HG02759 (cell line): ENCODE results near the gene NPPA.

ENCODE experiments used
- ATAC-seq: cut with Tn5 transposase; IDR thresholded peaks from one replicate; pipeline ENCODE4 v1.9.1; 2021; ENCODE audit warnings: mild to moderate bottlenecking, moderate library complexity; ENCODE audit not compliant: unreplicated experiment

Gene NPPA

DNA sequence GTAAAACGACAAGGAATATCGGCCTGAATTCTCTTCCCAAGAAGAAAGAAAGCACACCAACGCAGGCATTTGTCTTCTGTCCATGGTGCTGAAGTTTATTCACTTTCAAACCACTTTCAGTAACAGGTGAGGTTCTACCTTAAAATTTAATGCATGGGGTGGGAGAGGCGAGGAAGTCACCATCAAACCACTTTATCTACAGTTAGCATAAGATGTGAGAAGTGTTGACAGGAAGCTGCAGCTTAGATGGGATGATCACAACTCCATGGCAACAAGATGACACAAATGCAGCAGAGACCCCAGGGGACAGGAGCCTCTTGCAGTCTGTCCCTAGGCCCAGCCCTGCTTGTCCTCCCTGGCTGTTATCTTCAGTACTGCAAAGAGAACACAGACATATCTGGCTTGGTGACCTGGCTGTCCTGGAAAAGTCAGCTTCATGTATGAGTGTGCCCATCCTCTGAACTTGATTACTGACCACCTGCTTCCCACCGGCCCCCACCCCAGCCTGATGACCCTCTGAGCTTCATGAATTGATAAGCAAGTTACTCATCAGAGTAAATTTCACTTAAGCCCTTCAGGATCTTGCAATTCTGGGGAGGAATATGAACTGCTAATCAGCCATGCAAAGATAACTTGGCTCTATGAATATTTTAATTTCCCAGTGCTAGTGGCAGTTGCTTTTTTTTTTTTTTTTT lies 1.8 kb downstream of the NPPA start:
- no peak for ATAC-seq

DNA sequence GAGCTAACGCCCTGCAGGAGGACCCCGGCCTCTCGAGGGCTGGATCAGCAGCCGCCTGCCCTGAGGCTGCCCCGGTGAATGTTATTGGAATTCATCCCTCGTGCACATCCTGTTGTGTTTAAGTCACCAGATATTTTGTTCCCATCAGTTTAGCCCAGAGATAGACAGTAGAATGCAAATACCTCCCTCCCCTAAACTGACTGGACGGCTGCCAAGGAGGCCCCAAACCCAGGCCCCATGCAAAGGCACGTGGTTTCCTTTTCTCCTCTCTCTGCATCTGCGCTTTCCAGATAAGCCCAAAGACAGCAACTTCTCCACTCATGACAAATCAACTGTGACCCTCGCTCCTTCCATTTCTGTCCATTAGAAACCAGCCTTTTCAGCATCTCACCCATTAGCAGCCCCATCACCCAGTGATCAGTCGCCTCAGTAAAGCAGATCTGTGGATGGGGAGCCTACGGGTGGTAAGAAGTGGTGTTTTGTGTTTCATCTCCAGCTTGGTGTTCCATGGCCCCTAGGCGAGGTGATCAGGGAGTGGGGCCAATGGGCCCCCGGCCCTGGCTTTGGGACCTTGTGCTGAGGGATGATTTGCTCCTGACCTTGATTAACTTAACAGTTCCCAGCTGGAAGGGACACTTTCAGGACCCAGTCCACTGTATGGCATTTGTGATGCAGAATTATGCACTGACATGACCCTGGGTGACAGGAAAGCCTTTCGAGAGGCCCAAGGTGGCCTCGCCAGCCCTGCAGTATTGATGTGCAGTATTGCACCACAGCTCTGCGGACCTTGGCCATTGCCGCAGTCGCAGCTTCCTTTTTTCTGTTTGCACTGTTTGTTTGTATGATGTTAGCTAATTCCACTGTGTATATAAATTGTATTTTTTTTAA lies 5.2 kb downstream of the NPPA start:
- peak; percentile 49 for ATAC-seq

DNA sequence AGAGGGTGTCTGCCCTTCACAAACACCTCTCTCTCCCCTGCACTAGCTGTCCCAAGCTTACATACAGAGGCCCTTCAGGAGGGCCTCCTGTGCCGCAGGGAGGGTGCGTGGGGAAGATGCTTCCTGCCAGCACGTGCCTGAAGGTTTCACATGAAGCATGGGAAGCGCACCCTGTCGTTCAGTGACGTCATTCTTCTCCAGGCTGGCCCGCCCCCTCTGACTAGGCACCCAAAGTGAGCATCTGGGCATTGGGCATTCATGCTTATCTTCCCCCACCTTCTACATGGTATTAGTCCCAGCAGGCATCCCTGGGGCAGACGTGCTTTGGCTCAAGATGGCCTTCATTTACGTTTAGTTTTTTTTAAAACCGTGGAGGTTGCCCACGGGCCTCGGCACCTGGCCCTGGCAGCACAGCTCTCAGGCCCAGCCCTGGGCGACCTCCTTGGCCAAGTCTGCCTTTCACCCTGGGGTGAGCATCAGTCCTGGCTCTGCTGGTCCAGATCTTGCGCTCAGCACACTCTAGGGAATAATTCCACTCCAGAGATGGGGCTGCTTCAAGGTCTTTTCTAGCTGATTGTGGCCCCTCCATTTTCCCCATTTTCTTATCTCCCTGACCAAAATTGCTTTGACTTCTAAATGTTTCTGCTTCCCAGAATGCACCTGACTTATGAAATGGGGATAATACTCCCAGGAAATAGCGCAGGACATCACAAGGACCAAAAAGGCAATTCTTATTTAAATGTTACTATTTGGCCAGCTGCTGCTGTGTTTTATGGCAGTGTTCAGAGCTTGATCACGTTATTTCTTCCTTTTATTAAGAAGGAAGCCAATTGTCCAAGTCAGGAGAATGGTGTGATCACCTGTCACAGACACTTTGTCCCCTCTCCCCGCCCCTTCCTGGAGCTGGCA lies 6.1 kb downstream of the NPPA start:
- peak; percentile 4 for ATAC-seq

DNA sequence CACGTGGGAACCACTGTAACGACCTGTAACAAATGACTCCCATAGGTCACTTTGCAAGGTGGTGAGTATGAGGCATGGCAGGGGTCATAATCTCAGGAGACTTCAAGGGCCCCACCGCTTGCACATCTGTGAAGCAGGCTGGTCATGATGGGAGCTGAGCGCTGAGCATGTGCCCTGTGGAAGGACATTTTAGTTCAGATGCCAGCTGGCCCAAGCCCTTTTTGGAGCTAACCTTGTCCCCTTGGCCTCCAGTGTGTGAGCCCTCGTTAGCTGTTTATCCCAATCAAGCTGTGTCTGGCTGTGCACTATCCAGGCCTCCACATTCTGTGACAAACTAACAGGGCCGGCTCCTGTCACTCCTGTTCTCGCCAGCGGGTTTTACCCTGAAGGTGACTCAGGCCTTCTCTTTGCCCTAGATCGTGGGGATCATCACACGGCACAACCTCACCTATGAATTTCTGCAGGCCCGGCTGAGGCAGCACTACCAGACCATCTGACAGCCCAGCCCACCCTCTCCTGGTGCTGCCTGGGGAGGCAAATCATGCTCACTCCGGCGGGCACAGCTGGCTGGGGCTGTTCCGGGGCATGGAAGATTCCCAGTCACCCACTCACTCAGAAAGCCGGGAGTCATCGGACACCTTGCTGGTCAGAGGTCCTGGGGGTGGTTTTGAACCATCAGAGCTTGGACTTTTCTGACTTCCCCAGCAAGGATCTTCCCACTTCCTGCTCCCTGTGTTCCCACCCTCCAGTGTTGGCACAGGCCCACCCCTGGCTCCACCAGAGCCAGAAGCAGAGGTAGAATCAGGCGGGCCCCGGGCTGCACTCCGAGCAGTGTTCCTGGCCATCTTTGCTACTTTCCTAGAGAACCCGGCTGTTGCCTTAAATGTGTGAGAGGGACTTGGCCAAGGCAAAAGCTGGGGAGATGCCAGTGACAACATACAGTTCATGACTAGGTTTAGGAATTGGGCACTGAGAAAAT lies 7.6 kb downstream of the NPPA start:
- no peak for ATAC-seq

DNA sequence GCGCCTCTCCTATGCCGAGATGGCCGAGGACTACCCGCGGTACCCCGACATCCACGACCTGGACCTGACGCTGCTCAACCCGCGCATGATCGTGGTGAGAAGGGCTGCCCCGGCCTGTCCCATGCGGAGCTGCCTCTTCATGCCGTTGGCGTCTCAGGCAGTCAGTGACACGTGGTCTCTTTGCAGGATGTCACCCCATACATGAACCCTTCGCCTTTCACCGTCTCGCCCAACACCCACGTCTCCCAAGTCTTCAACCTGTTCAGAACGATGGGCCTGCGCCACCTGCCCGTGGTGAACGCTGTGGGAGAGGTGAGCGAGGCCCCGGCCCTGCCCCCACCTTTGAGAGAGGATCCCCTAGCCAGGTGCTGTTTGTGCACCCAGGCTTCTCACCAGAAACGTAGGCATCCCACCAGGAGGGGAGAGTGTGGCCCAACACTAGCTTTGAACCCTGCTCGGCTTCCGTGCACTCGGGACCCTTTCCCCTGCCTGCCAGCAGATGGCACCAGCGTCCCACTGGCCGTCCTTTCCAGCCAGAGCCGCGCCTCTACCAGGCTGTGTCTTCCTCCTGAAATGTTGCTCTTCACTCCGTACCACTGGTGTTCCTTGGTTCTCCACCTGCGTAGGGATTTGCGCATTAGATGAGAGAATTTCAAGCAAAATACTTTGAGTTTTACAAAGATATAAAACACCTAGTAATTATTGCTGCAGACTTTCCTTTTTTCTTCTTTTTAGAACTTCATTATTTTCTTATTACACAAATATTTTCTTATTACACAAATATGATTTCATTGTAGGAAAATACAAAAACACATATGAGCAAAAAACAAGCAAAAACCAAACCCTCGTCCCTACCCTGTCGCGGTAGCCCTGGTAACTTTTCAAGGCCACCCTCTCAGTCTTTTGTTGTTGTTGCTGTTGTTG lies 9.0 kb downstream of the NPPA start:
- ATAC-seq, result no peak

DNA sequence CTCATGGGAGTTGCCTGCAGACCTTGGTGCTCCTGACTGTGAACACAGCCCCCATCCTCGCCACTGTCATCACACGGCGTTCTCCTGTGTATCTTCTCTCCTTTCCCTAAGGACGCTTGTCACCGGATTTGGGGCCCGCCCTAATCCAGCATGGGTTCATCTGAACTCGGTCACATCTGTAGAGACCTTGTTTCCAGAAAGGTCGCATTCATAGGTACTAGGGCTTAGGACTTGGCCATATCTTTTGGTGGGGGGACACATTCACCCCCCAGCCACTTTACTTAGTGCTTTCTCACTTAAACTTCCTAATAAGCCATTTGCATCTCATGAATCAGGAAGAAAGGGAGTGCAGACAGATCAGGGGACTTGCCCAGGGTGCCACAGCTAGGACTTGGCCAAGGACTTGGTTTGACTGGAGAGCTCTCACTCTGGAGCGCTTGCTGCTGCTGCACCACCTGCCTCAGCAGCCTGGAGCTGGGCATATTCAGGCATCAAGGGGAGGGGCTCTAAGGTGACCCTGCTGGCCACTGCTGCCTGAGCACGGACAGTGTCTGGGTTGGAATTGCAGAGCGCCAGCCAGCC lies 9.7 kb downstream of the NPPA start:
- no peak for ATAC-seq

DNA sequence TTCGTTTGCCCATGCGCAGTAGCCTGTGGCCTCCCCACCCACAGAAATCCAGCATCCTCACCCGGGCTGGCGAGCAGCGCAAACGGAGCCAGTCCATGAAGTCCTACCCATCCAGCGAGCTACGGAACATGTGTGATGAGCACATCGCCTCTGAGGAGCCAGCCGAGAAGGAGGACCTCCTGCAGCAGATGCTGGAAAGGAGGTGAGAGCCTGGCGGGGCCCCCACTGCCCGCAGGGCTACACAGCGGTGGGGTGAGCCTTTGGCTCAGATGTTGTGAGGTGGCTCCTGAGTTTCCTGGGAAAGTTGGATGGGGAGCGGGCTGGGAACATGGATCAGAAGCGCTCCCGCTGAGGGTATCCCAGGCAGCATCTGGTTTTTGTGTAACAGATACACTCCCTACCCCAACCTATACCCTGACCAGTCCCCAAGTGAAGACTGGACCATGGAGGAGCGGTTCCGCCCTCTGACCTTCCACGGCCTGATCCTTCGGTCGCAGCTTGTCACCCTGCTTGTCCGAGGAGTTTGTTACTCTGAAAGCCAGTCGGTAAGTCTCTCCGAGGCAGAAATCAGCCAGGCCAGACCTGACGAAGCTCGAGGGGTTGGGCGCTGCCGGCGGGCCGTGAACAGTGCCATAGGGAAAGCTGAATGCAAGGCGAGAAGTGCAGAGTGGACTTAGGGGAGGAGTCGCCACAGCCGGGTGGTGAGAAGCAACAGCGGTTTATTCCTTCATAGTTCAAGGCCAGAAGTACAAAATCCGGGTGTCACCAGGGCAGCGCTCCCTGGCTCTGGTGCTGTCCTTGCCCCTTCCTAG lies 10.4 kb downstream of the NPPA start:
- no peak for ATAC-seq

DNA sequence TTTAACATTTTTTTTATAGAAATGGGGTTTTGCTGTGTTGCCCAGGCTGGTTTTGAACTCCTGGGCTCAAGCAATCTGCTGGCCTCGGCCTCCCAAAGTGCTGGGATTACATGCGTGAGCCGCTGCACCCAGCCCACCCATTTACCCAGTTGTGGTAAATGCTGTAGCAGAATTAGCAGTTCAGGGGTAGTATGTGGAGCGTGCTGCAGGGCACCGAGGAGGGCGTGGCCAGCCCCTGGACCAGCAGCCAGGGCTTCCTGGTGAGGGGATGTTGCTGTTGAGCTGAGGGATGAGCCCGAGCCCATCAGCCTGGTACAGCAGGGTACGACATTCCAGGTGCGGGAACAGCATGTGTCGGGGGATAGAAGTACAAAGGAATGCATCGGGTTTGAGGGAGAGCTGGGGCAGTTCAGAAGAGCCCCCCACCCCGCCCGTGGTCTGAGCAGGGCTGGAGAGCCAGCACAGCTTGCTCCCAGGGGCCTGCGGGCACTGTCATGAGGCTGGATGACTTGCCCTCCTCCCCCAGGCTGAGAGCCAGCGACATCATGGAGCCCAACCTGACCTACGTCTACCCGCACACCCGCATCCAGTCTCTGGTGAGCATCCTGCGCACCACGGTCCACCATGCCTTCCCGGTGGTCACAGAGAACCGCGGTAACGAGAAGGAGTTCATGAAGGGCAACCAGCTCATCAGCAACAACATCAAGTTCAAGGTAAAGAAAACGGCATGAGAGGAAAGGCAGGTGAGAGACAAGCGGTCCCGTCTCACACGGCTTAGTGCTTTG lies 11.9 kb downstream of the NPPA start:
- no peak for ATAC-seq

DNA sequence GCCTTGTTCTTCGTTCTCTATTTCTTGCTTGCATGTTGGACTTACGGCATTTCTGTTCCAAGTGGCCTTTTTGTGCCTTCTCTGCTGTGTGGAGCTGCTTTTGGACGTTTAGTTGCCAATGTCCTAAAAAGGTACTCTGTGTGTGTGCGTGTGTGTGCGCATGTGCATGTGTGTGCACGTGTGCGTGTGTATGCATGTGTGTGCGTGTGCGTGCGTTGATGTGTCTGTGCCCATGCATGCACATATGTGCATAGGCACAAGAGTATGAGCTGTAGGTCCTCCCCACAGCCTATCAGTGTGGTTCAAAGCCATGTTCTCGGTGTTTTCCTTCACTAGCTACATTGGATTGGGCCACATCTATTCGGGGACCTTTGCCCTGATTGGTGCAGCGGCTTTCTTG lies 13.7 kb downstream of the NPPA start:
- ATAC-seq, result no peak

DNA sequence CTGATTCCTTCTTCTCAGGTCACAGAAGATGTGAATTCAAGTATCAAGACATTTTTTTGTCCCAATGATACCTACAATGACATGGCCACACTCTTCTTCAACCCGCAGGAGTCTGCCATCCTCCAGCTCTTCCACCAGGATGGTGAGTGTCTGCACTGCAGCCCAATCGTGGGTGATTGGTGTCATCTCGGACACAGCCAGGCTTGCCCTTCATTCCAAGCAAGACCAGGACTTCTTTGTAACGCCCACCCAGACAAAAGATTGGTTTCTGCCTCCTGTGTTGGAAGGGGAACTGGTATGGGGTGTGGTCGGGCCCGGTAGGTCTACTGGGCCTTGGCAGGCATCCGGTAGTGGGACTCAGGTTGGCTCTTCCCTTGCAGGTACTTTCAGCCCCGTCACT lies 14.1 kb downstream of the NPPA start:
- ATAC-seq, result no peak

DNA sequence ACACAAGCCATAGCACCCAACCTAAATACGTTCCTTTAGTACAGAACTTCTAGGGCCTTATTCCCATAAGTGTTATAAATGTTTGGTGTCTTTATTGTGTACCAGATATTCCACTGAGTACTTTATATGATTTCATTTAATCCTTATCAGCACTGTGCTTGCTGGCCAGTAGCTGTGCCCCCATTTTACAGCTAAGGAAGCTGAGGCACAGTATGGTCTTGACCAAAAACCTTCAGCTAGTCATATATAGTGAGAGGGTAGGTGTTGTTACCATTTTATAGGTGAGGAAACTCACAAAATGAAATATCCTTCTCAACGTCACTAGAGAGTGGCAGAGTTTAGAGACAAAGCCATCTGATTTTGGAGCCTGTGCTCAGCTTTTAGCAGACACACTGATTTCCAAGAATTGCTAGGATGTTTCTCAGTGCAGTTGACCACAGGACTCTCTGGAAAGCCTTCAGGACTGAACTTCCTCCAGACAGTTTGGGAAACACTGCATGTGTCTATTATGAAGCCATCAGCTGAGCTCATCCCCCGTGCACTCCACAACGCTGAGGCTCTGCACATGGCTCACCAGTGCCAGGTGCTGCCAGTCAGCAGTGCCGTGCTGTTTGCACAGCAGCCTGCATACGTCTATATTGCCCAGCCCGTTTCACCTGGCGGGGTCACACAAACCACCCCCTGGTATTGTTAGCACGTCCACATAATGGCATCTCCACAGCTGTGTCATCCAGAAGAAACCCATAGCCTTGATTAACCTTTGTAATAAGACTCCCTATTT lies 15.4 kb downstream of the NPPA start:
- ATAC-seq, result no peak

DNA sequence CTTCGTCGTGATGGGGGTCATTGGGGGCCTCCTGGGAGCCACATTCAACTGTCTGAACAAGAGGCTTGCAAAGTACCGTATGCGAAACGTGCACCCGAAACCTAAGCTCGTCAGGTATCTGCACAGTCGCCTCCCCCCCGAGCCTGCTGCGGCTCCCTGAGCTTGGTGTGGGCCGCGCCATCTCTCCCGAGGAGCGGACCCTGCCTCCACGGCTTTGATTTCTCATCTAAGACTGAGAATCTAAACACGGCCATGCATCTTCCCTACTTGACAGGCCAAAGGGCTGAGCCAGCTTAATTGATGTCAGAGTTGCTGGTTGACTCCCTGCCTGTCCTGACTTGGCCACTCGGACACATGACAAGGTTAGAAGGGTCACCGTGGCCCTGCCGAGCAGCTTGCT lies 19.1 kb downstream of the NPPA start:
- no peak for ATAC-seq

DNA sequence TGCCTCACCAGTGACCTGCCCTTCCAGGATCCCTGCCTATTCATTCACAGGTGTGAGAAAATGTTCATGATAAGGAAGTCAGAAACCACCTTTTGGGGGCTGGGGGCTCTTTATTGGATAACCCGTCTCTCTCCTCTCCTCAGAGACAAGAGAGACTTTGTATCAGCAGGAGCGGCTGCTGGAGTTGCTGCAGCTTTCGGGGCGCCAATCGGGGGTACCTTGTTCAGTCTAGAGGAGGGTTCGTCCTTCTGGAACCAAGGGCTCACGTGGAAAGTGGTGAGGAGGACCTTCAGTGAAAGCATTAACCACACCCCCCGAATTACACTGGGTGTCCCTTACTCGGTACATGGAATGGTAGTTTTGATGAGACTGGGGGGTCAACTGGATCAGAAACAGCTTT lies 20.6 kb downstream of the NPPA start:
- ATAC-seq, result no peak

DNA sequence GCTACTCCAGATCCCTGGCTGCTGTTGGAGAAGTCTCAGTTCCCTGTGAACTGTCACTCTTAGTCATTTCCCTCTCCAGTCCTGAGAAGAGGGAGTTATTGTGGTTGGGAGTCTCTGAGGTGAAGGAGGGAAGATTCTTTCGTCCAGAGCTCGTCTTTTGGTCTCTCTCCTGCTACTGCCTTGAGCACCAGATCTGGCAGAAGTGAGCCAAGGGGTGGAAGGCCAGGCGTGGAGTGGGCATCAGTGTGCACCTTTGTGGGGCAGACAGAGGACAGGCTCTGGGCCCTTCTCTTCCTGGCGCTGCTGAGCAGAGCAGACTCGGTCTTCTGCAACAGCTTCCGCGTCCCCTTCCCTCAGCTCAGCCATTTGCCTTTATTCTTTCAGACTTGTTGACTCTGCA lies 22.5 kb downstream of the NPPA start:
- ATAC-seq, result no peak

DNA sequence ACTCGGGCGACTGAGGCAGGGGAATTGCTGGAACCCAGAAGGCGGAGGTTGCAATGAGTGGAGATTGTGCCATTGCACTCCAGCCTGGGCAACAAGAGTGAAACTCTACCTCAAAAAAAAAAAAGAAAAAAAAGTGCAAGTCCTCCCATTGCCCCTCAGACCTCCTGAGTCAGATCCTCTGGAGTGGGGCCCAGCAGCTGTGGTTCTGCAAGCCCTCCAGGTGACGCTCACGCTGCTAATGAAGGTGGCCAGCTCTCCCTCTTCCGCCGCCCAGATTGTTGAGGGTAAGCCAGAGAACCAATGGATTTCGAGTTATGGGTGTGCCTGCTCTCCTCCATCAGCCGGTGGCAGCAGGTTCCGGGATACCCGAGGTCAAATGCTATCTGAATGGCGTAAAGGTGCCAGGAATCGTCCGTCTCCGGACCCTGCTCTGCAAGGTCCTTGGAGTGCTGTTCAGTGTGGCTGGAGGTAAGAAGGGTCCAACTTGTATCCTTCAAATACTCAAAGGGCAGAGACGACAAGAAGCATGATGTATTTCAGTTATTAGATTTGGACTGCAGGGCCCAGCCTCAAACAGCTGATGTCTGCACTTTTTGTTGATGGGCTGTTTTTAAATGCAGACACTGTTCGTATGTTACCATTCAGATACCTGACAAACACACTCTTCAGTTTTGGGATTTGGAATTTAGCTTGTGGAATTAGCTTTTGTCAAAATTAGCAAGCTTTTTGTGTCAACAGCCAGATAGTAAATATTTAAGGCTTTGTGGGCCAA lies 24.0 kb downstream of the NPPA start:
- ATAC-seq, result no peak

DNA sequence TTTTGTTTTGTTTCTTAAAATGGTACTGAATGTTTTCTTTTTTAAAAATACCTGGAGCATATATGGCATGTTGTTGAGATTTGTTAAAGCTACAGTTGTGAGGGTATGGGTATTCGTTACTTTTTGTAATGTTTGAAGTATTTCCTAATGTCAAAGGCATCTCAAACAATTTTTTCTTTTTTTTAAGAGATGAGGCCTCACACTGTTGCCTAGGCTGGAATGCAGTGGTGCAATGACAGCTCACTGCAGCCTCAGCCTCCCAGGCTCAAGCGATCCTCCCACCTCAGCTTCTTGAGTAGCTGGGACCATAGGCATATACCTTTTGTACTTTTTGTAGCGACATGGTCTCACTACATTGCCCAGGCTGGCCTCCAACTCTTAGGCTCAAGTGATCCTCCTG lies 25.5 kb downstream of the NPPA start:
- ATAC-seq, result no peak
